Panc1 (cell line): ENCODE results near the gene GPAM.

Experiments
- CTCF ChIP-seq: fragments of 450-650 bp; IDR thresholded peaks from 2 replicates; pipeline ENCODE4 v1.5.1; 2017; ENCODE audit warnings: mild to moderate bottlenecking
- POLR2AphosphoS5 ChIP-seq: IDR thresholded peaks from 2 replicates; pipeline ENCODE4 v1.6.1; 2012; ENCODE audit warnings: mild to moderate bottlenecking, low read depth, low read length, moderate library complexity
- SIN3A ChIP-seq: IDR thresholded peaks from 2 replicates; pipeline ENCODE4 v1.6.1; 2012; ENCODE audit warnings: low read depth, mild to moderate bottlenecking, low read length, moderate library complexity, borderline replicate concordance; ENCODE audit not compliant: insufficient read depth
- TCF7L2 ChIP-seq: IDR thresholded peaks from 2 replicates; pipeline ENCODE4 v1.6.1; 2011; ENCODE audit warnings: mild to moderate bottlenecking, low read depth, low read length, inconsistent platforms
- TF ChIP-seq, protein P1 (sequence below), 2 experiments: IDR thresholded peaks; 2 replicates each; pipeline ENCODE4 v1.6.1; 2011 to 2012; ENCODE audit warnings: low read depth in 2 of 2, control low read depth in 1 of 2, low read length in 1 of 2, mild to moderate bottlenecking in 1 of 2, moderate library complexity in 1 of 2; ENCODE audit not compliant: insufficient read depth in 1 of 2

DNA sequence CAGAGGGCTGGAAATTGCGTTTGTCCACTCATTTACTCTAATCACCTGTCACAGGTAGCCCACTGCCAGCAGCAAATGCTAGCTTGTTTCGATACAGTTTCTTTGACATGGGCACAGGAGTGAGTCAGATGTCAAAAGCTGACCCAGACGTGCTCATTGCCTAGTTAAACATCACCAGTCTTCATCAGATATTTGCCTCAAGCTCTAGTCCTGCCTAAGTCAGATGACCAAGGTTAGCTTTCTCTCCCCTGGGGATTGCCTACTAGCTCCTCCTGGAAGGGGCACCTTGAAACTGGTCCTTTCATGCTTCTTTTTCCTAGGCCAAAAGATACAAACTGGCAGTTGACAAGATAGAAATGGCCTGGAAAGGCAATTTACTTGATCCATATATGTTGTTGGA is 35.2 kb downstream of the GPAM start:
- TF ChIP-seq CTCF (no peak), SIN3A (no peak), TCF7L2 (no peak), POLR2AphosphoS5 (no peak)
- TF ChIP-seq, protein P1, sequence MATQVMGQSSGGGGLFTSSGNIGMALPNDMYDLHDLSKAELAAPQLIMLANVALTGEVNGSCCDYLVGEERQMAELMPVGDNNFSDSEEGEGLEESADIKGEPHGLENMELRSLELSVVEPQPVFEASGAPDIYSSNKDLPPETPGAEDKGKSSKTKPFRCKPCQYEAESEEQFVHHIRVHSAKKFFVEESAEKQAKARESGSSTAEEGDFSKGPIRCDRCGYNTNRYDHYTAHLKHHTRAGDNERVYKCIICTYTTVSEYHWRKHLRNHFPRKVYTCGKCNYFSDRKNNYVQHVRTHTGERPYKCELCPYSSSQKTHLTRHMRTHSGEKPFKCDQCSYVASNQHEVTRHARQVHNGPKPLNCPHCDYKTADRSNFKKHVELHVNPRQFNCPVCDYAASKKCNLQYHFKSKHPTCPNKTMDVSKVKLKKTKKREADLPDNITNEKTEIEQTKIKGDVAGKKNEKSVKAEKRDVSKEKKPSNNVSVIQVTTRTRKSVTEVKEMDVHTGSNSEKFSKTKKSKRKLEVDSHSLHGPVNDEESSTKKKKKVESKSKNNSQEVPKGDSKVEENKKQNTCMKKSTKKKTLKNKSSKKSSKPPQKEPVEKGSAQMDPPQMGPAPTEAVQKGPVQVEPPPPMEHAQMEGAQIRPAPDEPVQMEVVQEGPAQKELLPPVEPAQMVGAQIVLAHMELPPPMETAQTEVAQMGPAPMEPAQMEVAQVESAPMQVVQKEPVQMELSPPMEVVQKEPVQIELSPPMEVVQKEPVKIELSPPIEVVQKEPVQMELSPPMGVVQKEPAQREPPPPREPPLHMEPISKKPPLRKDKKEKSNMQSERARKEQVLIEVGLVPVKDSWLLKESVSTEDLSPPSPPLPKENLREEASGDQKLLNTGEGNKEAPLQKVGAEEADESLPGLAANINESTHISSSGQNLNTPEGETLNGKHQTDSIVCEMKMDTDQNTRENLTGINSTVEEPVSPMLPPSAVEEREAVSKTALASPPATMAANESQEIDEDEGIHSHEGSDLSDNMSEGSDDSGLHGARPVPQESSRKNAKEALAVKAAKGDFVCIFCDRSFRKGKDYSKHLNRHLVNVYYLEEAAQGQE (IDR thresholded peaks at IDR 0.05; ENCODE audit: insufficient read depth in 1 of 2, low read depth in 2 of 2, low read length in 1 of 2) = no peak
